Tongue (tissue), 2 donors: ENCODE data around the gene CACNA1S. TPM values are rescaled to one million over a fixed set of nuclear protein-coding genes. Genes with fewer than 3 reads are reported as not detected.
A peak's percentile ranks its signal among the peaks of the same experiment; 100 is the strongest.

Experiments
- DNase-seq: peaks from one replicate; pipeline ENCODE4 v3.0.0-alpha.2; 2015
- total RNA-seq: library from RNA; depleted of rRNA; stranded (reverse); fragments of >200 nt; gene quantifications from one replicate; pipeline ENCODE4 v1.2.3, GENCODE V29; 2014

Gene CACNA1S
- total RNA-seq, 1 donor from 2014 or later, result 74.9 TPM

DNA sequence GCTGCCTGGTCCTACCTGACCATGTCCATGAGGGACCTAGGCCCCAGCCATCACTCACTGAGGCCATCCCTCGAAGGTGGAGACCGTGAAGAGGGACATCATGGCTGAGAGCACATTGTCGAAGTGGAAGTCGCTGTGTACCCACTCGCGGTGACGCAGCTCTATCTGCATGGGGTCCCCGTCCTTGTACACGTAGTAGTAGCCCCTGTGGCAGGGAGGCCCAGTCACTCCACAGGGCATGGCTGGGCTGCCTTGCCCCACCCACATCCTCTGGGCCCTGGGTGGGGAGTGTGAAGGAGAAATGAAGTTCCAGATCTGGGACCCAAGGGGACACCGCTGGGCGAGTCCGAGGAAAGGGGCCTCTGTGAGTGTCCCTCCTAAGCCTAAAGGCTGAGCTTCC is 50.3 kb downstream of the CACNA1S start:
- DNase-seq, result no peak

- no peak for DNase-seq
Observed at GRCh38 chr1:201061049-201061448, 51.2 kb downstream of the CACNA1S start.

GRCh38 chr1:201060586-201060985 is 51.6 kb downstream of the CACNA1S start:
- no peak for DNase-seq

DNA sequence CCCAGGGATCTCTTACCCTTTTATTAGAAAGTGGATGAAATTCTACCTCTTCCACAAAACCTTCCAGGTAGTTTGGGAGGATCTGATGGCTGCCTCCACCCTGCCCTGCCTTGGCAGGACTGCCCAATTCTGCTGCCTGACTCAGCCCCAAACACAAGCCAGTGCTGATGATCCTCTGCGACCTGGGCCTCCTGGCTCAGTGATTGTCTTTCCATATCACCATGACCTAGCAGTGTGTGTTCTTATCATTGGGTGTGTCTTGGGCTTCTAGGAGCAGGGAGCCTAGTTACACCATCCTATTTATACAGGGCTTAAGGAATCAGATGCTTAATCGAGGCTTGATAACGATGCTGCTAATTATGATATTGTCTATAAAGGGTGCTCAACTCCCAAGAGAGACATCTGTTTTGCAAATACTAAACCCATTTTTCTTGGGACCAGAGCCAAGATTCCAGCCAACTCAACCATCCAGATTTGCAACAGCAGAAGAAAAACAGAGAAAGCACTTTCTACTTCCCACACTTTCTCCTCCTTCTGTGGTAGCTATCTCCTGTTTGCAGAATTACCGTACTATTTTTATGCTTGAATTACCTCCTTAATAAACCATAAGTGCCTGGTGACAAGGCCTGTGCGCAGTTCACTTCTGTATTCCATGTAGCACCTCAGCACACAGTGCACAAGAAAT is 52.2 kb downstream of the CACNA1S start:
- DNase-seq, result no peak

- DNase-seq, result no peak
Observed at GRCh38 chr1:201059401-201059800, 52.8 kb downstream of the CACNA1S start.

- DNase-seq, result no peak
Observed at GRCh38 chr1:201054091-201054543, 58.1 kb downstream of the CACNA1S start.

GRCh38 chr1:201053155-201053860 is 58.9 kb downstream of the CACNA1S start:
- no peak for DNase-seq

GRCh38 chr1:201051399-201051798 is 60.8 kb downstream of the CACNA1S start:
- DNase-seq, result no peak

DNA sequence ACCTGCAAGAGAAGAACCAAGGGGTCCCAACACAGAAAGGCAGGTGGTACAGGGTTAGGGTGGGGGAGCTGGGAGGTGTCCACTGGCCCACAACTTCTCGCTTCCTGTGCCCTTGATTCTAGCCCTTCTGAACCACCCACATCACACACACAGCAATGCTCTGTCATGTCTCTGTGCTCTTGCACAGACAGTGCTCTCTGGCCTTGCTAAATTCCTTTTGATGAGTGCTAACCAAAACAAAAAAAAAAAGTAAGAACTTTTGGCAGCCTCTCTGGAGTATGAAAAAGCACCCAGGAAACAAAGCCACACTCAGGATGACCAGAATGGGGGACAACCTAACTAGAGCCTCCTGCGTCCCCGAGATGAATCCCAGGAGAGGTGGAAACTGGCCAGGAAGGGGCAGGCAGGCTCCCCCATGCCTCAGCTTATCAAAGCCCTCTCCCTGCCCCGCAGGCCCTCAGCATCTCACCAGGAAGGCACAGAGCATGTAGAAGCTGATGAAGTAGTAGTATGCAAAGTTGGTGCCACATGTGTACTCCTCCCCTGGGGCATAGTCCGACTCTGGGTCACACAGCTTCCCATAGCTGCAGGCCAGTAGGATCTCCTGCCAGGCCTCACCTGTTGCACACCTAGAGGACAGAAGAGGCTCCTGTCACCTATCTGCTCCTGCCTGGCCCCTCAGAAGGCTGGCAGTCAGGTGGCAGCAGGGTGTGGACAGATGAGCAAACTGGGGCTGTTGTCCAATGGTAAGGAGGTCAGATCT is 61.5 kb downstream of the CACNA1S start:
- no peak for DNase-seq

DNA sequence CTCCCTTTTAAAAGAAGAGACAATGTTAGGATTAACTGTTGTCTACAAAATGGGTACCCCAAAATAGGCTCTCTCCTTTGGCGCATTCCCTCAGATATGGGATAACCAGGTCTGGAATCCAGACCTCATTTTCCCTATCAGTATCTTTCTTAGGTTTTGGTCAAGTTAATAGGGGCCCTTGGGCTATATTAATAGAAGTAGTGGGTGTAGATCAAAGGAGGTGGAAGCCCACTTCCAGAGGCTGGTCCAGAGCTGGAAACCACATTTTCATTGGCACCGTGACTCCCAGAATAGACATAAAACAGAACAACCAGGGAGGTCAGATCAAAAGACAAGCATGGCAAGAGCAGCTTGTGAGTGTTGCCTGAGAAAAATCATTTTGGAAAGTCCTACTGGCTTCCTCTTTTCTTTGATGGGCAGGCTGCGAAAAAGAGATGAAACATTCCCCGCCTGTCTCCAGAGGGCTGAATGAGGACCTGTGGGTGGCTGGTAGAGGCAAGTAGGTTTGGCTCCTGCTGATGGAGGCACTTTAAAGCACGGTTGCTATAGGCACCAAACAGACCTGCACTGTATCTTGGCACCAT is 62.9 kb downstream of the CACNA1S start:
- no peak for DNase-seq

GRCh38 chr1:201048521-201048920 is 63.7 kb downstream of the CACNA1S start:
- DNase-seq, result no peak

- DNase-seq, result no peak
Observed at GRCh38 chr1:201044119-201044518, 68.1 kb downstream of the CACNA1S start.

- peak; percentile 84 for DNase-seq
Observed at GRCh38 chr1:201042779-201043461, 69.3 kb downstream of the CACNA1S start.

DNA sequence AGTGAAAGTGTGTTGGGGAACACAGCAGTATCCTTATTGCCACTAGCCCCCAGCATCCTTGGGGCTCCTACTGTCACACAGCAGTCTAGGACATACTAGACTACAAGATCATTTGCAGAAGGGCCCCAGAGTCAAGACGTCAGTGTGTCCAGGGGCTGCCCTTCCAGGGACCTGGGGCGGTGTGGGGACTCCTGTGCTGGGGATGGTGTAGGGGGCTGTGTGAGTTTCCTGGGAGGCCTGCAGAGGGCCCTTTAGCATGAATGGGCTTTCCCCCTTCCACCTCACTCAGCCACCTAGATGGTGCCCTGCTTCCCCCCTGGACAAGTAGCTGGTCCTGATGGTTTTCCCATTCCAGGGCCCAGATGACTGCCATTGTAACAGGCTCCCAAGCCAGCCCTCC is 71.2 kb downstream of the CACNA1S start:
- no peak for DNase-seq

GRCh38 chr1:201039876-201040275 is 72.3 kb downstream of the CACNA1S start:
- DNase-seq, result no peak

DNA sequence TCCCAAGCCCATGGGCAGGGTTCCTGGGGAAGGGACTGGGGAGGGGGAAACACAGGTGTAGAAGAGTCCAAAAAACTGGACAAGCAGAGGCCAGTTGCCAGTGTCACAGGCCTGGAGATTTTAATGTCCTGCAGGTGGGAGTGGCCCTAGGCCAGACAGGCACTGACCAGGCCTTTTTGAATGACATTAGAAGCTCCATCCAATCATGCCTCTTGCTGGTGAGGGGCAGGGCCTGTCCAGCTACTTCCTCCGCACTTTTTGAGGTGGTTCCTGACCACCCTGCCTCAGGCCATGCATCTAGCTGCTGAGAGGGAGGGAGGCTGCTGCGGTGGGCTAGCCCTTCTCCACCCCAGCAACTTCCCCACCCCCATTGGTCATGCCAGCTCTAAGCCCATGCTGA is 72.8 kb downstream of the CACNA1S start:
- DNase-seq, result no peak

- no peak for DNase-seq
Observed at GRCh38 chr1:201038186-201038876, 73.9 kb downstream of the CACNA1S start.

- DNase-seq, result no peak
Observed at GRCh38 chr1:201036188-201036842, 75.9 kb downstream of the CACNA1S start.

DNA sequence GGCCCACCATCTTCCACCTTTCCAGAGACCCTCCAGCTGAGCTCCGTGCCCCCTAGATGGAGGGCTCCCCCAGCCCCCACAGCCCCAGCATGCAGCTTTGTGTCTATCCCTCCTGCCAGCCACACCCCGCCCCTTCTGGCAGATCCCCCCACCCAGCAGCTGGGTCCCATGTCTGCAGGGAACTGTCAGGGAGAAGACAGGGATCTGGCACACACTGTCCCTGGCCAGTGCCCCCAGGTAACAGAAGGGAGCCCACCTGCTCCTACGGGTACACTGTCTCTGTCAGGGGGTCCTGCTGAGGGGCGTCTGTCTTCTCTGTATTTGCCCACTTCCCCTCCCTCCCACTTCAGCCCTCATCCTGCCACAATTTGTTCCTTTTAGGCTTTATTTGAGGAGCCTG is 77.6 kb downstream of the CACNA1S start:
- DNase-seq, result no peak

DNA sequence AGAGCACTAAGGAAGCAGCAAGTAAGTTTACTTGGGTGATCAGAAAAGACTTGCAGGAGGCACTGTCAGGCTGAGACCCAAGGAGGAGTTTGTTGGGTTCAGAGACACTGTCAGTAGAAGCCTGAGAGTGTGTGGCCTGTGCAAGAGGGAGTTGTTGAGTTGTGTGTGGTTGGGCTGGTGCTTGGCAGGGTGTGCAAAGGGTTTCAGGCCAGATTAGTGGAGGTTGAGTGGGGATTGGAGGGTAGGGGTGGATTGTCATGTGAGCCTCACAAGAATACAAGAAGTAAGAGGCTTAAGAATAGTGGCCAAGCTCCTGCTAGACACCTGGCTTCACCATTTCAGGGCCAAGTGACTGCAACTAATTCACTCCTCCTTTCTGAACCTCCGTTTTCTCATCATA is 79.8 kb downstream of the CACNA1S start:
- no peak for DNase-seq

DNA sequence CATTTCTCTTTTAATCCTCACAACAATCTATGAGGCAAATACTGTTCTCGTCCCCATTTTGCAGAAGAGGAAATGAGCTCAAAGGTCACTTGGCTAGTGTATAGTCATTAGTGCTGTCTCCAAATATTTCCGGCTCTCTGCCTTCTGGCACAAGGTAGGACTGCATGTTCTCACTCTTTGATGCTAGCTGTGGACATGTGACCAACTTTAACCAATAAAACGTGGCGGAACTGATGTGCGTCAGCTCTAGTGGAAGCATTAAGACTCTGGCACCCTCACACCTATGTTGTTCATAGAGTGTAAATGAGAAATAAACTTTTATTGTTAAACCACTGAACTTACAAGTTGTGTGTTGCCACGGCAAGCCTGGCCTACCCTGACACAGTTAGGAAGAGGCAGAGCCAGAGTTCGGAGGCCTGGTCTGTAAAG is 83.8 kb downstream of the CACNA1S start:
- DNase-seq, result no peak
